H9 (cell line): ENCODE data around the gene FFAR1. TPM values are rescaled to one million over a fixed set of nuclear protein-coding genes. Genes with fewer than 3 reads are reported as not detected.

Source experiments
- DNase-seq: peaks from one replicate; pipeline ENCODE4 v3.0.0-alpha.2; 2017
- H2AFZ ChIP-seq: one replicate; pipeline ENCODE4 v1.6.1; 2013; ENCODE audit warnings: mild to moderate bottlenecking, low read length, control low read depth, moderate library complexity
- H2AK5ac ChIP-seq: 2 replicates; pipeline ENCODE4 v1.6.1; 2013; ENCODE audit warnings: low read length, control low read depth, mixed read lengths; ENCODE audit not compliant: insufficient read length
- H2BK120ac ChIP-seq: one replicate; pipeline ENCODE4 v1.6.1; 2013; ENCODE audit warnings: low read depth, mild to moderate bottlenecking, low read length, control low read depth, inconsistent platforms; ENCODE audit not compliant: poor library complexity, severe bottlenecking
- H2BK12ac ChIP-seq: 2 replicates; pipeline ENCODE4 v1.6.1; 2013; ENCODE audit warnings: low read length, control low read depth, mixed read lengths, low read depth; ENCODE audit not compliant: insufficient read length
- H2BK15ac ChIP-seq: 2 replicates; pipeline ENCODE4 v1.6.1; 2013; ENCODE audit warnings: low read depth, low read length, control low read depth
- H2BK20ac ChIP-seq: one replicate; pipeline ENCODE4 v1.6.1; 2013; ENCODE audit warnings: low read depth, mild to moderate bottlenecking, low read length, control low read depth, inconsistent platforms; ENCODE audit not compliant: poor library complexity, severe bottlenecking
- H2BK5ac ChIP-seq: 2 replicates; pipeline ENCODE4 v1.6.1; 2013; ENCODE audit warnings: low read length, control low read depth, mixed read lengths; ENCODE audit not compliant: insufficient read length
- H3K14ac ChIP-seq: 2 replicates; pipeline ENCODE4 v1.6.1; 2013; ENCODE audit warnings: low read length, control low read depth; ENCODE audit not compliant: insufficient read depth
- H3K18ac ChIP-seq: 2 replicates; pipeline ENCODE4 v1.6.1; 2013; ENCODE audit warnings: low read depth, mild to moderate bottlenecking, mixed read lengths, low read length, control low read depth; ENCODE audit not compliant: insufficient read length
- H3K23ac ChIP-seq: 2 replicates; pipeline ENCODE4 v1.6.1; 2013; ENCODE audit warnings: low read length, control low read depth, mixed read lengths, low read depth; ENCODE audit not compliant: insufficient read length
- H3K23me2 ChIP-seq: 2 replicates; pipeline ENCODE4 v1.6.1; 2013; ENCODE audit warnings: low read depth, mild to moderate bottlenecking, mixed read lengths, low read length, control low read depth; ENCODE audit not compliant: insufficient read length, poor library complexity, severe bottlenecking
- H3K27ac ChIP-seq: 2 replicates; pipeline ENCODE4 v1.5.1; 2013; ENCODE audit warnings: low read length, control low read depth, mixed read lengths, low read depth; ENCODE audit not compliant: insufficient read length
- H3K27me3 ChIP-seq: 2 replicates; pipeline ENCODE4 v1.6.1; 2013; ENCODE audit warnings: low read length, control low read depth, inconsistent platforms; ENCODE audit not compliant: insufficient read depth
- H3K4ac ChIP-seq: 2 replicates; pipeline ENCODE4 v1.6.1; 2013; ENCODE audit warnings: low read depth, mild to moderate bottlenecking, control low read depth, inconsistent platforms, low read length, moderate library complexity
- H3K4me1 ChIP-seq: 2 replicates; pipeline ENCODE4 v1.6.1; 2013; ENCODE audit warnings: low read length, control low read depth, inconsistent platforms; ENCODE audit not compliant: insufficient read depth
- H3K4me2 ChIP-seq: 2 replicates; pipeline ENCODE4 v1.6.1; 2013; ENCODE audit warnings: low read length, control low read depth, mixed read lengths; ENCODE audit not compliant: insufficient read length, insufficient read depth
- H3K56ac ChIP-seq: 2 replicates; pipeline ENCODE4 v1.6.1; 2013; ENCODE audit warnings: low read depth, mild to moderate bottlenecking, mixed read lengths, low read length, control low read depth; ENCODE audit not compliant: insufficient read length
- H3K79me1 ChIP-seq: 2 replicates; pipeline ENCODE4 v1.6.1; 2013; ENCODE audit warnings: low read depth, mild to moderate bottlenecking, moderate library complexity, low read length, control low read depth, inconsistent platforms; ENCODE audit not compliant: insufficient read depth, poor library complexity, severe bottlenecking
- H3K79me2 ChIP-seq: 2 replicates; pipeline ENCODE4 v1.6.1; 2013; ENCODE audit warnings: low read length, control low read depth, inconsistent platforms; ENCODE audit not compliant: insufficient read depth
- H3K9ac ChIP-seq: 2 replicates; pipeline ENCODE4 v1.6.1; 2013; ENCODE audit warnings: low read length, control low read depth, mixed read lengths; ENCODE audit not compliant: insufficient read length; ENCODE audit errors: extremely low read depth
- H3K9me3 ChIP-seq: one replicate; pipeline ENCODE4 v1.6.1; 2013; ENCODE audit warnings: low read depth, low read length, inconsistent platforms; ENCODE audit not compliant: control insufficient read depth
- H3T11ph ChIP-seq: one replicate; pipeline ENCODE4 v1.6.1; 2013; ENCODE audit warnings: mild to moderate bottlenecking, low read length, control low read depth, inconsistent platforms
- H4K20me1 ChIP-seq: one replicate; pipeline ENCODE4 v1.6.1; 2013; ENCODE audit not compliant: control insufficient read depth, insufficient read length, insufficient read depth
- H4K5ac ChIP-seq: 2 replicates; pipeline ENCODE4 v1.6.1; 2013; ENCODE audit warnings: low read depth, mild to moderate bottlenecking, mixed read lengths, low read length, control low read depth; ENCODE audit not compliant: insufficient read length
- H4K8ac ChIP-seq: replicated peaks from 2 replicates; pipeline ENCODE4 v1.6.1; 2013; ENCODE audit warnings: low read length, control low read depth, mixed read lengths, low read depth; ENCODE audit not compliant: insufficient read length
- H4K91ac ChIP-seq: 2 replicates; pipeline ENCODE4 v1.6.1; 2013; ENCODE audit warnings: low read depth, mild to moderate bottlenecking, moderate library complexity, mixed read lengths, low read length, control low read depth; ENCODE audit not compliant: insufficient read length
- H3K27ac Mint-ChIP-seq, 3 experiments: 2 replicates in 2 of 3; 3 replicates in 1 of 3; pipeline ENCODE4 v1.8.0; 2020 to 2021; ENCODE audit warnings: mixed read lengths in 3 of 3, mild to moderate bottlenecking in 1 of 3, moderate library complexity in 1 of 3
- H3K27me3 Mint-ChIP-seq: 2 replicates; pipeline ENCODE4 v1.8.0; 2021; ENCODE audit warnings: low read depth, mild to moderate bottlenecking, moderate library complexity, mixed read lengths
- H3K36me3 Mint-ChIP-seq, 3 experiments: 2 replicates in 2 of 3; 3 replicates in 1 of 3; pipeline ENCODE4 v1.8.0; 2020 to 2021; ENCODE audit warnings: low read depth in 3 of 3, mixed read lengths in 3 of 3; ENCODE audit not compliant: insufficient read depth in 1 of 3
- H3K4me1 Mint-ChIP-seq, 2 experiments: 2 replicates each; pipeline ENCODE4 v1.8.0; 2020; ENCODE audit warnings: mixed read lengths in 2 of 2
- H3K4me3 Mint-ChIP-seq, 2 experiments: 2 replicates in 1 of 2; 3 replicates in 1 of 2; pipeline ENCODE4 v1.8.0; 2020 to 2021; ENCODE audit warnings: mild to moderate bottlenecking in 2 of 2, mixed read lengths in 2 of 2, moderate library complexity in 1 of 2
- H3K9me3 Mint-ChIP-seq, 2 experiments: 2 replicates in 1 of 2; 3 replicates in 1 of 2; pipeline ENCODE4 v1.8.0; 2020; ENCODE audit warnings: mild to moderate bottlenecking in 2 of 2, mixed read lengths in 2 of 2, moderate library complexity in 1 of 2
- CTCF ChIP-seq: fragments of 200-600 bp; sonication (generic); conservative IDR thresholded peaks from 3 replicates; pipeline ENCODE4 v1.8.0; 2021; ENCODE audit warnings: antibody characterized with exemption, mild to moderate bottlenecking
- WGBS: extraction: QIAGEN DNeasy Blood & Tissue Kit; methylation state at CpG from one replicate; pipeline ENCODE4 v1.1.7; 2013; ENCODE audit warnings: missing lambda C conversion rate, low lambda C conversion rate, mixed read lengths; ENCODE audit not compliant: insufficient read length; ENCODE audit errors: extremely low coverage; 5-methylcytosine and 5-hydroxymethylcytosine counted together
- total RNA-seq: library from RNA; stranded (reverse); gene quantifications from 2 replicates; pipeline ENCODE4 v1.2.1, GENCODE V29; 2021

Gene FFAR1
- total RNA-seq, 1 experiment from 2014 or later = not detected

- Mint-ChIP-seq H3K4me3 (no peak overlapping the region), H3K9me3 (no peaks in the 10 kb centered on the region), H3K4me1 (peaks cover 9 to 19% of the 10 kb centered on the region in 2 experiments), H3K27ac (peak overlapping the region in 1 of 3 experiments; percentile 52; a peak in 1 of 7 replicates), H3K36me3 (no peaks in the 10 kb centered on the region; a peak in 1 of 7 replicates), H3K27me3 (peaks cover 45% of the 10 kb centered on the region)
- WGBS = no CpG with 5 or more reads among the region's 17 CpGs
- Histone ChIP-seq H2BK120ac (no peak overlapping the region), H3K9me3 (no peaks in the 10 kb centered on the region), H4K20me1 (no peaks in the 10 kb centered on the region), H3T11ph (no peak overlapping the region), H2AFZ (no peak overlapping the region), H3K23ac (no peak overlapping the region), H3K56ac (no peak overlapping the region), H4K8ac (no peak overlapping the region), H3K14ac (no peak overlapping the region; the same call in 1 of the 2 replicates), H4K5ac (no peak overlapping the region), H3K18ac (no peak overlapping the region), H3K4me2 (no peak overlapping the region), H2BK15ac (no peak overlapping the region), H2BK20ac (no peak overlapping the region), H2AK5ac (no peak overlapping the region), H3K27ac (no peak overlapping the region), H3K79me1 (no peaks in the 10 kb centered on the region), H4K91ac (no peak overlapping the region), H3K23me2 (peaks cover 4% of the 10 kb centered on the region), H3K4ac (no peak overlapping the region), H3K4me1 (no peaks in the 10 kb centered on the region; the same call in 1 of the 2 replicates), H2BK5ac (no peak overlapping the region), H2BK12ac (no peak overlapping the region), H3K27me3 (no peaks in the 10 kb centered on the region), H3K9ac (no peak overlapping the region), H3K79me2 (no peaks in the 10 kb centered on the region)
- no peak for TF ChIP-seq CTCF
- DNase-seq = peak; percentile 20
Measured at GRCh38 chr19:35349614-35350521, 2.2 kb downstream of the FFAR1 start.
